GM13977 (cell line): ENCODE measurements around the gene IGF1R.

Experiments
- DNase-seq: peaks from one replicate; pipeline ENCODE4 v3.0.0; 2012; ENCODE audit warnings: low spot score
- in situ Hi-C: fragments of 300-500 bp; cut with MboI; formaldehyde crosslinking; loops from one replicate; pipeline ENCODE4 v1.12.0; 2022; ENCODE audit warnings: low sequenced_read_pairs, low pct_unique_long_range_greater_than_20kb, mixed read lengths, inconsistent platforms; ENCODE audit not compliant: unreplicated experiment
- TF ChIP-seq, protein P1 (sequence below): IDR thresholded peaks from 2 replicates; pipeline ENCODE4 v1.5.1; 2012; ENCODE audit warnings: mild to moderate bottlenecking, control low read depth; ENCODE audit not compliant: insufficient read depth; ENCODE audit errors: extremely low read depth, missing control alignments

IGF1R gene

DNA sequence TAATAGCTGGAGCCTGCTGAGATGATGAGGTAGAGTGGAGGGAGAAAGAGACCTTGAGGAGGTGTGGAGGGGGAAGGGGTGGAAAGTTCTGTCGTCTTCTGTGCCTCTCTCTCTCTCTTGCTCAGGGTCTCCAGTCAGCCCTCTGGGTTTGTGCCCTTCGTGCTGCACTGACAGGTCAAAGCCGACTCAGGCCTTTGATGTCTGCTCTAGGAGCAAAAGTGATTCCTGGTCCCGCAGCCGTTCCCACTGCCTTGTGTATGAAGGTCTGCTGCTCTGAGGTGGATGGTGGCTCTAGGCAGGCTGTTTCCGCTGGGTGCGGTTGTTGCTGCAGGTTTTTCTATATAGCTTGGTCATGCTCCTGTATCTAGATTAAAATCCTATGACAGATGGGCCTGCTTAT lies 89.4 kb downstream of the IGF1R start:
- DNase-seq, result no peak
- in situ Hi-C loops, result no loop called here
- TF ChIP-seq, protein P1, sequence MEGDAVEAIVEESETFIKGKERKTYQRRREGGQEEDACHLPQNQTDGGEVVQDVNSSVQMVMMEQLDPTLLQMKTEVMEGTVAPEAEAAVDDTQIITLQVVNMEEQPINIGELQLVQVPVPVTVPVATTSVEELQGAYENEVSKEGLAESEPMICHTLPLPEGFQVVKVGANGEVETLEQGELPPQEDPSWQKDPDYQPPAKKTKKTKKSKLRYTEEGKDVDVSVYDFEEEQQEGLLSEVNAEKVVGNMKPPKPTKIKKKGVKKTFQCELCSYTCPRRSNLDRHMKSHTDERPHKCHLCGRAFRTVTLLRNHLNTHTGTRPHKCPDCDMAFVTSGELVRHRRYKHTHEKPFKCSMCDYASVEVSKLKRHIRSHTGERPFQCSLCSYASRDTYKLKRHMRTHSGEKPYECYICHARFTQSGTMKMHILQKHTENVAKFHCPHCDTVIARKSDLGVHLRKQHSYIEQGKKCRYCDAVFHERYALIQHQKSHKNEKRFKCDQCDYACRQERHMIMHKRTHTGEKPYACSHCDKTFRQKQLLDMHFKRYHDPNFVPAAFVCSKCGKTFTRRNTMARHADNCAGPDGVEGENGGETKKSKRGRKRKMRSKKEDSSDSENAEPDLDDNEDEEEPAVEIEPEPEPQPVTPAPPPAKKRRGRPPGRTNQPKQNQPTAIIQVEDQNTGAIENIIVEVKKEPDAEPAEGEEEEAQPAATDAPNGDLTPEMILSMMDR, result no peak

DNA sequence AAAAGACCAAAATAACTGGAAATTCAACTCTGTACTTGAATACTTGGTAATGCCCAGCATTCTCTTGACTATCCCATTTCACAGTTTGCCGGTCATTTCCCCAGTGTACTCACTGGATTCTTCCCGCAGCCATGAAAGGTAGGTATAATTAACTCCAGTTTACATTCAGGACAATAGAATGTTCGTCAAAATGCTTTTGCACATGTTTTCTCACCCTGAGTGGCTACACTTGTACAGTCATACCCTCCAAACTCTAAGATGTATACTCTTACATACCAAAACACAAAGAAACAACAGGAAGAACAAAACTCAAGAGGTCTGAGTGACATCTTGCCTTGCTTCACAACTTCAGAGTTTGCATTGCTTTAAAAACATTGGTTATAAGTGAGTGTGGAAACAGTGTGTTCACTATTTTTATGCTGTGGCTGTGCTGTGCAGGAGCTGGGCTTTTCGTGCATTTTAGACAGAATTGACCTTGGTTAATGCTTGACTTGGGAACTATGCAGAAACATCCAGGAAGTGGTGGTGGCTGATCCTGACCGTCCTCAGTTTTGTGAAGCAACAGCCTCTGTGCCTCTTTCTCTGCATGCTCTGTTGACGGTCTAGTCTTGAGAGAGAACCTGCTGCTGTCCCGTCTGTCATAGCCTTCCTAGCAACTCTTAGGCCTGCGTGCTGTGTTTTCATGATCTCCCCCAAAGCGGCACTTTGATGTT lies 90.5 kb downstream of the IGF1R start:
- DNase-seq, result no peak
- in situ Hi-C loops, result no loop called here
- TF ChIP-seq, protein P1, result no peak

DNA sequence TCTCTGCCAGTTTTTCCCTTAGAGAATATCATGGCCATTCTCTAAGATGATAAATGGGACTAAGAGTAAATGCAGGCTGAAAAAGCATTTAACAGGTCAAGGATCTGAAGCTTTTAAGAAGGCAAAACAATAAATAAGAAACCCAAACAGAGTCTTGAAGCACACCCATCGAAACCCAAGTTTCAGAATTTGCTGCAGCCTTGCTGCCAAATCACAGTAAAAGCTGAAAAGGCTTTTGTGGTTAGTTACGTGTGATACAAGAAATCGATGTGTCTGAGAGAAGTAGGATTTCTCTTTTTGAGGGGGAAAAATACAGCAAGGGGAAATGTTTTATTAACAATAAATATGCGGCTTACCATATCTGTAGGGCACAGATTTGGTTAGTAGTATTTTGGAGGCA lies 92.0 kb downstream of the IGF1R start:
- no peak for DNase-seq
- TF ChIP-seq, protein P1, result no peak
- in situ Hi-C loops, result no loop called here

DNA sequence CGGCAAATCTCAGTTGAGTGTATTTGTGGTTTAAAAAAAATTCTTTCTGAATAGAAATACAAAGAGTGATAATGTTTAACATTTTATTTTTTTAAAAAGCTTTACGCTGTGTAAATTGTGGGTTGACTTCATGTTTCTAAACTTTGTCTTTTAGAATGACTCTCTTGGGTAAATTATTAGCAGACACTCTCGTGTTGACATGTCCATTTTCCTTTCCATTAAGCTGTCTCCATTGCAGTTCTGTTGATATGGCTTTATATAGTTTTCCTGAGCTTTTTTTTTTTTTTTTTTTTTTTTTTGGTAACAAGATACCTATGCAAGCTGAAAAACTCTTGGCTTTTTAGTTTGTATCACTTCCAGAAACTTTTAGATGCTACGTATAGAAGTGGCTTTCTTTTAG lies 92.6 kb downstream of the IGF1R start:
- in situ Hi-C loops, result no loop called here
- TF ChIP-seq, protein P1, result no peak
- DNase-seq, result no peak

DNA sequence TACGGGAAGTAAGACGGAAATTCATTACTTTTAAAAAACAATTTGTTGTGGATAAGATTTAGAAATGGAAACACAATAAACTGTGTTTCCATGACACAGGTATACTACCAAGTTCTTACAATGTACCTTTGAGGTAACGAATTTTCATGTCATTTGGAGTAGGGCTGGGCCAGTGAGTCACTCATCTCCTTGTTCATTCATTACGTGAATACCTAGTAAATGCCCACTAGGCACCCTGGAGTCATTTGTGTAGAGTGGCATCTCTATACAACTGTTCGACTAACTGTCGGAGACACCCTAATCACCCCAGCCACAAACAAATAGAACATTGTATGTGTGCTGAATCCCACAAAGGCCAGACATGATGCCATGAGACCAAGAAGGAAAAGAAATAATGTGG lies 94.8 kb downstream of the IGF1R start:
- in situ Hi-C loops, result no loop called here
- TF ChIP-seq, protein P1, result no peak
- DNase-seq, result no peak

DNA sequence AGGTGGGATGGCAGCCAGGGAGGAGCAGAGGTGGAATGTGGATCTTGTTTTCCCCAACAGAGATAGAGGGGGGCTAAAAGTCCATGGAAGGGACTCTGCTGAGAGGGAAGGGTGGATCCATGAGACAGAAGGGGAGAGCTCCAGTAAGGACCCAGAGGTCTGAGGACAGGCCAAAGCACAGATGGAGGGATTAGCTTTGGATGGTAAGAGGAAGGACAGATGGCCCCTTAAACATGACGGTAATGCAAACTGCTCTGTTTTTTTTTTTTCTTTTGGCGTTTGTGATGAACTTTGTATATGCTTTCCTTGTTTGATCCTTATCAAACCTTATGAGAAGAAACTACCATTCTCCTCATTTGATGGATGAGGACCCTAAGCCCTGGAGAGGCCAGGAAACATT lies 96.2 kb downstream of the IGF1R start:
- DNase-seq, result no peak
- in situ Hi-C loops, result no loop called here
- TF ChIP-seq, protein P1, result no peak
